Activated CD8-positive, alpha-beta T cell treated with anti-CD3 and anti-CD28 coated beads, Interleukin-2, amount 10 ng/mL, durations not matched to agents 7 days and 5 days (primary cell): ENCODE measurements around the gene MST1R. TPM values are rescaled to one million over a fixed set of nuclear protein-coding genes. Genes with fewer than 3 reads are reported as not detected.
A peak's percentile ranks its signal among the peaks of the same experiment; 100 is the strongest.

Source experiments
- ATAC-seq: fragments of 150-1000 bp; cut with Tn5 transposase; one replicate; pipeline ENCODE4 v1.10.0; 2021; ENCODE audit warnings: moderate library complexity
- CTCF ChIA-PET: fragments of 350-600 bp; sonication (Branson Sonifier 250); formaldehyde crosslinking; loops from one replicate; lab custom pipeline; 2021; ENCODE audit warnings: antibody characterized with exemption; lab: Charles Lee
- POLR2A ChIA-PET: fragments of 350-600 bp; sonication (Branson Sonifier 250); formaldehyde crosslinking; loops from one replicate; lab custom pipeline; 2021; ENCODE audit warnings: antibody characterized with exemption; lab: Charles Lee
- DNase-seq: peaks from one replicate; pipeline ENCODE4 v3.0.0-alpha.2; 2020
- H3K27ac Mint-ChIP-seq: one replicate; pipeline ENCODE4 v1.8.0; 2021; ENCODE audit warnings: mild to moderate bottlenecking, mixed read lengths
- H3K27me3 Mint-ChIP-seq: one replicate; pipeline ENCODE4 v1.8.0; 2021; ENCODE audit warnings: low read depth, mixed read lengths
- H3K36me3 Mint-ChIP-seq: one replicate; pipeline ENCODE4 v1.8.0; 2021; ENCODE audit warnings: low read depth, mixed read lengths
- H3K4me1 Mint-ChIP-seq: one replicate; pipeline ENCODE4 v1.8.0; 2021; ENCODE audit warnings: low read depth, mixed read lengths
- H3K4me3 Mint-ChIP-seq: one replicate; pipeline ENCODE4 v1.8.0; 2021; ENCODE audit warnings: mild to moderate bottlenecking, mixed read lengths
- H3K9me3 Mint-ChIP-seq: one replicate; pipeline ENCODE4 v1.8.0; 2022; ENCODE audit warnings: mixed read lengths; ENCODE audit not compliant: insufficient read depth
- total RNA-seq, 2 experiments: library from RNA; stranded (reverse); gene quantifications; one replicate each; pipeline ENCODE4 v1.2.3, GENCODE V29; 2021

The MST1R gene
- total RNA-seq, 2 experiments from 2014 or later = 3.2 to 3.9 TPM

DNA sequence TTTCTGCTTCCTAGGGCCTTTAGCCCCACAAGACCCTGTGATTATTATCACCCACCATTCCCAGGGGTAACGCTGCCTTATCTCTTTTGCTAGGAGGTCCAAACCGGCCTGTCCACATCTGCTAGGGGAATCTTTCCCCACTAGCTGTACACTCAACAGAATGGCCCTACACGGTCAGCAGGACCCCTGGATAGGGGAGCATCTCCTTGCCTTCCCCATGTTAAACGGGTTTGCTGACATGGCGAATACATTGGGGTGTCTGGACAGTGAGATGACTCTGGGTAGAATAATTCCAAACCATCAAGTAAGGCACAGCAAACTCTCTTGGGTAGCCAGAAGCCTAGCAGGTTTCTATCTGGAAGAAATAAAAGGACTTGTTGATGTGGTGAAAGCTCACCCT, 48.0 kb downstream of the MST1R start:
- Mint-ChIP-seq H3K27ac (peak overlapping the region; percentile 95), H3K9me3 (no peaks in the 10 kb centered on the region), H3K4me1 (peaks cover 21% of the 10 kb centered on the region), H3K27me3 (no peaks in the 10 kb centered on the region), H3K4me3 (peak overlapping the region; percentile 99), H3K36me3 (peaks cover 7% of the 10 kb centered on the region)
- ATAC-seq (no peak), DNase-seq (no peak)
- ChIA-PET CTCF (interaction anchor here (1.0 to 5.6 kb wide), 3 partner anchors 16 to 53 kb away, joined by 4 to 42 read pairs (median 8); partner anchors contain the start of gene INKA1), POLR2A (interaction anchor here (0.8 to 1.2 kb wide), 6 partner anchors 11 to 69 kb away, joined by 3 to 6 read pairs (median 3); partner anchors contain the start of gene INKA1)

DNA sequence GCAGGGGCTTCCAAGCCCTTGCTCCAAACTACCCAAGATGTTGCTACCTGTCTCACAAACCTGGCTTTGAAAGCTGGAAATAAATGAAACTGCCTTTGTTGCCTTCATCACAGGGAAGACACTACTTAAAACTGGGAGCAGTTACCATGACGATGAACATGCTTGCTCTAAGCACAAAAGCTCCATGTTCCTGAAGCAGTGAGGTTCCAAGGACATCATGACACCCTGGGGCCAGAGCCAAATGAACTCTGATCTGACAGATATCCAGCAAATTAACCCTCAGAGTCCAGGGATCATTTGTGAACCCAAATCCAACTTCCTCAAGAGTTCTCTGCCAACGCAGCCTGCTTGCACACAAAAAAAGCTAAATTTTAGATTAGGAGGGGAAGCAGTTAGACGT, 58.0 kb downstream of the MST1R start:
- no peaks in the 10 kb centered on the region for H3K9me3 Mint-ChIP-seq
- H3K4me3 Mint-ChIP-seq = no peak overlapping the region
- H3K36me3 Mint-ChIP-seq = peaks cover 31% of the 10 kb centered on the region
- no peak for DNase-seq
- H3K27me3 Mint-ChIP-seq = no peaks in the 10 kb centered on the region
- no peak overlapping the region for H3K27ac Mint-ChIP-seq
- no peak for ATAC-seq
- POLR2A ChIA-PET = interaction anchor here (1.2 to 1.5 kb wide), 2 partner anchors 10 to 34 kb away, joined by 3 to 6 read pairs; no protein-coding TSS in a partner anchor
- CTCF ChIA-PET = interaction anchor here (1.0 kb wide), 1 partner anchor 42 kb away, joined by 3 read pairs; the partner anchor contains the start of gene INKA1
- no peaks in the 10 kb centered on the region for H3K4me1 Mint-ChIP-seq

- H3K4me3 Mint-ChIP-seq = no peak overlapping the region
- no peaks in the 10 kb centered on the region for H3K4me1 Mint-ChIP-seq
- ATAC-seq = no peak
- ChIA-PET CTCF (interaction anchor here (0.8 to 1.4 kb wide), 5 partner anchors 11 to 305 kb away, joined by 3 to 4 read pairs (median 3); partner anchors contain the start of gene INKA1), POLR2A (interaction anchor here (1.2 to 1.5 kb wide), 2 partner anchors 11 to 35 kb away, joined by 3 to 6 read pairs; no protein-coding TSS in a partner anchor)
- DNase-seq = no peak
- no peaks in the 10 kb centered on the region for H3K9me3 Mint-ChIP-seq
- H3K27me3 Mint-ChIP-seq = no peaks in the 10 kb centered on the region
- peaks cover 31% of the 10 kb centered on the region for H3K36me3 Mint-ChIP-seq
- no peak overlapping the region for H3K27ac Mint-ChIP-seq
Measured at GRCh38 chr3:49844464-49845183, 59.0 kb downstream of the MST1R start.

DNA sequence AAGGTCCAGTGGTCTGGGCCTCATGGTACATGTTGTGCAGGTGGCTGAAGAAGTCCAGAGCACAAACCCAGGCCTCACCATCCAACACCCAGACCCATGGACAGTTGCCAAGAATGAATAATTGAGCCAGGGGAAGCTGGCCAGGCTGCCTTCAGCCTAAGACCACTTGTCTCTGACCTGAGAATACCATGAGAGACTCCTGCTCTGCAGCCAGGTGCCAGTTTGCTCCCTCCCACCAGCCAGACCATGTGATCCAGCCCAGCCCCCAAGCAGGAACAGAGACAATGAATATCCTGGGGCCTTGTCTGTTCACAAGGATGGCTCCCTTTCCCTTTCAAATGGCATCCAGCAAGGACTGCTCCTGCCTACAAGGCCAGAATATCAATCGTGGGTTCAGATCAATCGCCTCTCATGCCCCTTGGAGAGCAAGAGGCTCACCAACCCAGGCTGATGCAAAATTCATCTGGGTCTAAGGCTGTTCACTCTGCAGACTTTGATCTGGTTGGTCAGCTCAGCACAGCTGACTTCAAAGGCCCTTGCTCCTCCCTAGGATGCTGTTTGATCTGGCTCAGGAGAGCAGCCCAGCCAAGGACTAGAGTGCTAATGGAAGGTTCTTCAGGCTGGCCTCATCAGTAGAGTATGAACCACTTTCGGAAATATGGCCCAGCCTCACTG, 60.7 kb downstream of the MST1R start:
- CTCF ChIA-PET = interaction anchor here (1.1 to 13.9 kb wide), 3 partner anchors 12 to 124 kb away, joined by 5 to 305 read pairs (median 42); partner anchors contain the start of genes AMIGO3, CDHR4, INKA1 and TRAIP
- no peak overlapping the region for H3K27ac Mint-ChIP-seq

GRCh38 chr3:49841806-49842205, 61.9 kb downstream of the MST1R start:
- DNase-seq = no peak
- Mint-ChIP-seq H3K4me1 (peaks cover 1% of the 10 kb centered on the region), H3K4me3 (no peak overlapping the region), H3K27me3 (no peaks in the 10 kb centered on the region), H3K36me3 (peaks cover 35% of the 10 kb centered on the region), H3K9me3 (no peaks in the 10 kb centered on the region), H3K27ac (no peak overlapping the region)
- ChIA-PET CTCF (interaction anchor here (0.7 to 13.9 kb wide), 11 partner anchors 13 to 302 kb away, joined by 3 to 305 read pairs (median 6); partner anchors contain the start of genes AMIGO3, CDHR4, INKA1 and IP6K1), POLR2A (interaction anchor here (1.2 kb wide), 1 partner anchor 14 kb away, joined by 3 read pairs; no protein-coding TSS in a partner anchor)
- ATAC-seq = no peak

More for the DNA sequence above, 60.7 kb downstream of the MST1R start:
- POLR2A ChIA-PET = no interaction called here
- ATAC-seq (no peak), DNase-seq (no peak)
- Mint-ChIP-seq H3K4me1 (peaks cover 1% of the 10 kb centered on the region), H3K4me3 (no peak overlapping the region), H3K9me3 (no peaks in the 10 kb centered on the region), H3K27me3 (no peaks in the 10 kb centered on the region), H3K36me3 (peaks cover 37% of the 10 kb centered on the region)

DNA sequence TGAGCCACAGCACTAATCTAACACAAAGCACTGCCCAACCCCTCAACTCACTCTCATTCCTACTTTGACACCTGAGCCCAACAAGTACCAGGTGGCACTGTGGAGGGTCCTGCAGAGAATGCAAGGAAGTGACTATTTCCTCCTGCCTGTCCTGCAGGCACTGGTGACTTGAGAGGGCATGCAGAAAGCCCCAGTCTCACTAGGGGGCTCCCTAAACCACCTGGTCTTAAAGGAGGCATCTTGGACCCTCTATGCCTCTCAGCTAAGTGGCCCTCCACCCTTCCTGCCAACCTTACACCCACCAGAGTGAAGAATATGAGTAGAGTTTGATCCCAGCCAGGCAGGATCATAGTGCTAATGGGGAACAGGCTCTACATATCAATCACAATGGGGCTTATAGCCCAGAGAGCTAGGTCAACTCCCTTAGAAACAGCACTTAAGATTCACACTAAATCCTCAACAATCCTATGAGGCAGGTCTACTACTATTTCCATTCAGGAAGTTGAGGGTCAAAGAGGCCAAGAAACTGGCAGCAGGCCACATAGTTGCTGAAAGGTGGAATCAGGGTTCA, 62.5 kb downstream of the MST1R start:
- ChIA-PET CTCF (interaction anchor here (0.7 to 13.9 kb wide), 11 partner anchors 11 to 302 kb away, joined by 3 to 305 read pairs (median 9); partner anchors contain the start of genes CDHR4, INKA1, IP6K1 and RBM6), POLR2A (interaction anchor here (1.2 kb wide), 1 partner anchor 14 kb away, joined by 3 read pairs; no protein-coding TSS in a partner anchor)
- Mint-ChIP-seq H3K36me3 (peaks cover 32% of the 10 kb centered on the region), H3K27me3 (no peaks in the 10 kb centered on the region), H3K27ac (no peak overlapping the region), H3K4me1 (peaks cover 1% of the 10 kb centered on the region), H3K4me3 (no peak overlapping the region), H3K9me3 (no peaks in the 10 kb centered on the region)
- peak; percentile 62 for ATAC-seq
- peak; percentile 47 for DNase-seq

- DNase-seq (no peak), ATAC-seq (no peak)
- H3K36me3 Mint-ChIP-seq = peaks cover 27% of the 10 kb centered on the region
- no peak overlapping the region for H3K4me3 Mint-ChIP-seq
- peaks cover 1% of the 10 kb centered on the region for H3K4me1 Mint-ChIP-seq
- CTCF ChIA-PET = interaction anchor here (1.8 to 13.9 kb wide), 7 partner anchors 11 to 301 kb away, joined by 4 to 305 read pairs (median 11); partner anchors contain the start of genes CDHR4, INKA1, IP6K1 and TRAIP
- no peaks in the 10 kb centered on the region for H3K9me3 Mint-ChIP-seq
- POLR2A ChIA-PET = interaction anchor here (0.5 kb wide), 1 partner anchor 24 kb away, joined by 3 read pairs; no protein-coding TSS in a partner anchor
- H3K27ac Mint-ChIP-seq = no peak overlapping the region
- no peaks in the 10 kb centered on the region for H3K27me3 Mint-ChIP-seq
Measured at GRCh38 chr3:49840388-49840787, 63.3 kb downstream of the MST1R start.

GRCh38 chr3:49839193-49839809, 64.4 kb downstream of the MST1R start:
- Mint-ChIP-seq H3K9me3 (no peaks in the 10 kb centered on the region), H3K27me3 (no peaks in the 10 kb centered on the region), H3K27ac (peak overlapping the region; percentile 30), H3K4me1 (peaks cover 1% of the 10 kb centered on the region), H3K36me3 (peaks cover 29% of the 10 kb centered on the region), H3K4me3 (no peak overlapping the region)
- ATAC-seq (peak; percentile 90), DNase-seq (peak; percentile 88)
- ChIA-PET CTCF (interaction anchor here (0.6 to 13.9 kb wide), 36 partner anchors 8 to 300 kb away, joined by 3 to 305 read pairs (median 4); partner anchors contain the start of genes CDHR4, GMPPB, INKA1 and IP6K1), POLR2A (interaction anchor here (0.7 to 1.1 kb wide), 3 partner anchors 38 to 120 kb away, joined by 3 to 4 read pairs (median 3); partner anchors contain the start of gene AMIGO3)
